G401 (cell line): Measurements from ENCODE around the gene AGAP1. TPM values are rescaled to one million over a fixed set of nuclear protein-coding genes. Genes with fewer than 3 reads are reported as not detected.
"Not testable (repeated sequence)": the region's sequence is repeated elsewhere in the genome, so short reads cannot be mapped to it uniquely, and the experiment has no call there.

ENCODE experiments used
- DNase-seq: peaks from one replicate; pipeline ENCODE4 v3.0.0-alpha.2; 2015; ENCODE audit warnings: low spot score
- in situ Hi-C: cut with HindIII; loops from 2 replicates; pipeline ENCODE4 v1.10.0; 2016; ENCODE audit warnings: low sequenced_read_pairs, mixed read lengths
- total RNA-seq: library from RNA; depleted of rRNA; stranded (reverse); fragments of >200 nt; shearing (Covaris generic); gene quantifications from 2 replicates; pipeline ENCODE4 v1.2.3, GENCODE V29; 2014

AGAP1 gene
- total RNA-seq, 1 experiment from 2014 or later: 14.4 TPM

GRCh38 chr2:235595422-235596010, 101.7 kb downstream of the AGAP1 start:
- in situ Hi-C loops: no loop called here
- peak; percentile 82 for DNase-seq

DNA sequence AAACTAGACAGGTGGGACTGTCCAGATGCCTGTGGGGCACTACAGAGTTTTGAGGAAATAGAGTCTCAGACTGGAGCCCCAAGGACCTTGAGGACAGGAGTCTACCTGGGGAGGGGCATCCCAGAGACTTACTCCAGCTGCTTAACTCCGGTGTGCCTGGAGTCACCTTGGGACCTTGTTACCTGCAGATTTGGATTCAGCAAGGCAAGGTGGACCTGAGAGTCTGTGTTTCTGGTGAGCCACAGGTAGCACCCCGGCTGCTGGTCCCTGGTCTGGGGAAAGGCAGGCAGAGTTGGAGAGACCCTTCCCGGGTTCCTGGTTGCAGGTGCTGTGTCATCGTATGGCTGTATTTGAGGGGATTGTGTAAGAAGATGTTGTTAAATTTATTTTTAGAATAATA, 102.4 kb downstream of the AGAP1 start:
- in situ Hi-C loops: no loop called here
- no peak for DNase-seq

DNA sequence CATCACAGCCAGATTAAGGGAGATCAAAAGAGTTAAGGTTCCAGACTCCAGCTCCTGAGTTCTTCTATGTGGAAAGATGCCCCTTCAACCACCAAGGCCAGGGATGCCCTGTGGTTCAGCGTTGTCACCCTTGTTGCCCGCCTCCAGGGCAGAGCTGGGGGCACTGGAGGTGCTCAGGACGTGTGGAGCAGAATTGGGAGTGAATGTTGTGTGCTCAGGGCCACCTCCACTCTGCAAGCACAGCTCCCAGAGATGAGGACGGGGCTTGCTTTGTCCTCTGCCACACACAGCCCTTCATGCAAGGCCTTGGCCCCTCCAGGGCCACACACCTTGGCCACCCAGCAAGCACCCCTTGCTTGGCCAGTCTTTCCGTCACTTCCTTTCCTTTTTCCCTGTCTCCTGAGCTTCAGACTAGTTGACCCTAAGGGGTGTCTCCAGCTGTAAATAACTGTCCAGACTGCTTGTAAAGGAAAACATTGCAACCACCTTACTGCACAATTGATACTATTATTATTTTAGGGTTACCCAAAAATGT, 103.3 kb downstream of the AGAP1 start:
- in situ Hi-C loops: no loop called here

DNA sequence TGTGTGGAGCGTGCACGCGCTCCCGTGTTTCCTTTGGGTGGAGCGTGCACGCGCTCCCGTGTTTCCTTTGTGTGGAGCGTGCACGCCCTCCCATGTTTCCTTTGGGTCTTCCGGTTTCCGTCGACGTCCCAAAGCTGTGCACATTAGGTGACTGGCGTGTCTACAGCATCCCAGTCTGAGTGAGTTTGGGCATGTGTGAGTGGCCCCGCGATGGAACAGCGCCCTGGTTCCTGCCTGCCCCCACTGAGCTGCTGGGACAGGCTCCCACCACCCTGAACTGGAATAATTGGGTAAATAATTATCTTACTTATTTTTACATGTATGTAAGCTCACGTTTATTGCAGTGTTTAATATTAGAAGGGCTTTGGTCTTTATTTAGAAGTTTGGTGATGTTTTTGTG, 104.2 kb downstream of the AGAP1 start:
- in situ Hi-C loops: no loop called here

More for the DNA sequence above, 103.3 kb downstream of the AGAP1 start:
- DNase-seq: no peak

GRCh38 chr2:235598532-235599531, 105.0 kb downstream of the AGAP1 start:
- in situ Hi-C loops: no loop called here
- no peak for DNase-seq

More for the DNA sequence above, 104.2 kb downstream of the AGAP1 start:
- no peak for DNase-seq

DNA sequence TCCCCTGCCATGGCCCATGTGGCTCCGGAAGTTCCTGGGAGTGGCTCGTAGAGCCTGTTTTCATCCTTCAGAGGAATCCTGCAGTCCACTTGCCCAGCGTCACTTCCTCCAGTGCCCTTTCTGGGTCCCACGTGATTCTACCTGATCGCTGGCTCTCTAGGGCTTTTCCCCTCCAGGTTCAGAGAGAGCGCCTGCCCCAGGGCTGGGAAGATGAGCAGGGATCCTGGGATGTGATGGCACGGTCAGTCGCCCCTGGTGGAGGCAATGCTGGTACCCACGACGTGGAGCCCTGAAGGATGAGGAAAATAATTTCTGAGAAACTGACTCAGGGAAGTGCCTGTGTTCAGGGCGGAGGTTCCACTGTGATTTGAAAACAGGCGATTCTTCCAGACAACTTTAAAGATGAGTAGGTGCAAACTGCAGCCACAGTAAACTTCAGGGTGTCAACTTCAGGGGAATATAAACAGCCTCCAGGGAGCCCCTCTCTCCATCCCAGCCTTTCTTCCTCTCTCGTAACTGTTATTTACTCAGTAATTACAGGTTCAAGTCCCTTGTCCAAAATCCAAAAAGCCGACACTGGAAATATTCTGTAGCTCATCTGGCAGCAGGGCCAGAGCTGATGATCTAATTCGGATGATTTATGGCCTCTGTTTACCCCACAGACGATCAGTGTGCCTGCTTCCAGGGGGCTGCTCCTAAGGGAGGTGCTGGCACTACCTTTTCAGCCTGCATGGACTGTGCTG, 105.9 kb downstream of the AGAP1 start:
- in situ Hi-C loops: no loop called here
- no peak for DNase-seq

GRCh38 chr2:235600406-235600805, 106.6 kb downstream of the AGAP1 start:
- DNase-seq: no peak
- in situ Hi-C loops: no loop called here

GRCh38 chr2:235600926-235601325, 107.1 kb downstream of the AGAP1 start:
- DNase-seq: no peak
- in situ Hi-C loops: no loop called here

DNA sequence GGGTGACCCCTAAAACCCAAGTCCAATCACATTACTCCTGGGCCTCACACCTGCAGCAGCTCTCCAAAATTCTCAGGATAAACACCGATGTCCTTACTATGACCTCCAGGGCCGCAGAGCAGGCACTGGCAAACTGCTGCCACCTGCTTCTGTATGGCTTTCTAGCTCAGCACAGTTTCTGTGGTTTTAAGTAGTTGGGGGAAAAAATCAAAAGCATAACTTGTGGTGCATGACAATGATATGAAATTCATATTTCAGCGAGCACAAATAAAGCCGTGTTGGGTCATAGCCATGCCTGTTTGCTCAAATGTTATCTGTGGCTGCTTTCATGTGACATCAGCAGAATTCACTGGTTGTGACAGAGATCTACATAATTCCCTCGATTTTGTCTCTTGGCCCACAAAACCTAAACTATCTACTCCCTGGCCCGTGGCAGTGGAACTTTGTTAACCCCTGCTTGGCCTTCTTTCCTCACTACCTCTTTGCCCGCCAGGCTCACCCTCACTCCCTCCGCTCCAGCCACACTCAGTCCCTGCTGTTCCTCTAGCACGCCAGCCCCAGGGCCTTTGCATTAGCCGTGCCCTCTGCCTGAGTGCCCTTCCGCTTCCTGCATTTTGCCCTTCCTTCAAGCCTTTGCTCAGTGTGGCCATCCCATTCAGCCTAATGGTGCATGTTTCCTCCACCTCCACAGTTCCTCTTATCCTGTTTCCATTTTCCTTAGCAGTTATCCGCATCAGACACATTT, 108.3 kb downstream of the AGAP1 start:
- DNase-seq: no peak
- in situ Hi-C loops: no loop called here

DNA sequence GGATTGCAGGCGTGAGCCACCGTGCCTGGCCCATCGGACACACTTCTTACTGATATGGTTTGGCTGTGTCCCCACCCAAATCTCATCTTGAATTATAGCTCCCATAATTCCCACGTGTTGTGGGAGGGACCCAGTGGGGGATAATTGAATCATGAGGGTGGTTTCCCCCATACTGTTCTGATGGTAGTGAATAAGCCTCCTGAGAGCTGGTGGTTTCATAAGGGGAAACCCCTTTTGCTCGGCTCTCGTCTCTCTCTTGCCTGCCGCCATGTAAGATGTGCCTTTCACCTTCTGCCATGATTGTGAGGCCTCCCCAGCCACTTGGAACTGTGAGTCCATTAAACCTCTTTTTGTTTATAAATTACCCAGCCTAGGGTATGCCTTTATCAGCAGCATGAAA, 109.1 kb downstream of the AGAP1 start:
- in situ Hi-C loops, DNase-seq: not testable (repeated sequence)

DNA sequence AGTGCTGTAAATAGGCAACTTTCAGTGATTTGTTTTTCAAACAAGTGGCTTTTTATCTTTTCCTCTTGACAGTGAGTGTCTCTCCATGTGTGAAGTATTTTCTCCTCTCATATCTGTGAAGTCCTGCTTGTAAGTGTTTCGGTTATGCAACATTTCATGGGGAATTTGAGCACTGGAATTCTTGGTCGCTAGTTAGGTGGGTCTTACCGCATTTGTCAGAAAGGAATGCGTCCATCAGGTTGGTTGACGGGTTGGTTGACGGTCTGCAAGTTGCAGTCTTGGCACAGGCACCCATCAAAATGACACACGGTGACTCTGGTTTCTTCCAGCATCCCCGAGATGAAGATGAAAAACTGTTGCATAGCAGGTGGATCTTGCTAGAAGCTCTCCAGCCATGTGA, 109.8 kb downstream of the AGAP1 start:
- DNase-seq: no peak
- in situ Hi-C loops: no loop called here

DNA sequence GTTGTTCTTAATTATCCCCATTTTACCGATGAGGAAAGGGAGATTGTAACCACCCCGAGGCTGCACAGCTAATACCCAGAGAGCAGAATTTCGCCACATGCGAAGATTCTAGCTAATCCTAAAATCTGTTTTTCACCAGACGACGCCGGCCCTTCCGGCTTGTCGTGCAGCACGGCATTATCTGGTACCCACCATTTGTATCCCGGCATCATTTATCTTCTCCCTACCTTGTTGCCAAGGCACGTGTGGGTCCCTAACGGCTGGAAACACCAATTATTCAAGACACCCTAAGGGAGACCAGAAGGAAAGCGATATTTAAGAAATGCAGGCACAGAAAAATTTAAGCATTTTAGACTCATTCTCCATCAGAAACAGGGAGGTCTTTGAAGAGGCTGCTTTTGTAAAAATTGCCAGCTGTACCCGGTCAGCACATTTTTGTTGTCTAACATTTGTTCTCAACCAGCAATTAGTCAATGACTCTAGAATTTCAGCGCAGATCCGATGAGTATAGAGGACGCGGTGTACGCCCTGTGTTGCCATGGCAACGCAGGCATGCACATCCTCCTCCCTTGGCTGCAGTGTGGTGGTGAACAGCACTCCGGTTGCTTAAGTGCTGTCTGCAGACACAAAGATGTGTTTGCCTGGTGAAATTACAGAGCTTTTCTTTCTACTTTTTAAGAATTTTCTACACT, 111.6 kb downstream of the AGAP1 start:
- peak; percentile 93 for DNase-seq
- in situ Hi-C loops: no loop called here

- DNase-seq: no peak
- in situ Hi-C loops: no loop called here
Observed at GRCh38 chr2:235606004-235606715, 112.3 kb downstream of the AGAP1 start.

DNA sequence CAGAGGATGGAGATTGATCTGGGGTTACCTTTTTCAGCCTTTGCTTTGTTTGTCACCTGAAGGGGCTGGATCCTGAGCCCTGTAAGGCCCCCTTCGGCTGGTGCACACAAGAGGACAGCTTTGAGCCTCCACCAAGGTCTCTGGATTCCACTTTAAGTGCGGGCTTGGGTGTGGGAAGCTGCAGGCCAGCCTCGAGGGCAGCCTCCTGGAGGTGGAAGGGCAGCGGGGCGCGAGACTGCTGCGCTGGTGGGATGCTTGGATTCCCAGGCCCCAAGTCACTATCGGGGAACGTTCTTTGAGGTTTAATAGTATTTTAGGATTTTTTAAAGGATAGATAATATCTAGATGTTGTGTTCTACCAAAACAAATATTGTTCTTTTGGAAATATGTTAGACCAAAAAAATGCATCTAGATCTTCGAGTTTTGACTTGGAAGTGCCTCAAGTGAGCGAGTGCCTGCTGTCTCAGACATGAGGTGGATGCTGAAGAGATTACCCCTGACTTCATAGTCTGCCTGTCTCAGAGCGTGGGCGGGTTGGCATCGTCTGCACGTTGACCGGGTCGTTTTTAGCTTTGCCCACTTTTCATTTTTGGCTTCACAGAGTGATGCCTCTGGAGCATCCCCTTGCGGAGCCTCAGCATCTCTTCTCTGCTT, 113.8 kb downstream of the AGAP1 start:
- DNase-seq: no peak
- in situ Hi-C loops: no loop called here

DNA sequence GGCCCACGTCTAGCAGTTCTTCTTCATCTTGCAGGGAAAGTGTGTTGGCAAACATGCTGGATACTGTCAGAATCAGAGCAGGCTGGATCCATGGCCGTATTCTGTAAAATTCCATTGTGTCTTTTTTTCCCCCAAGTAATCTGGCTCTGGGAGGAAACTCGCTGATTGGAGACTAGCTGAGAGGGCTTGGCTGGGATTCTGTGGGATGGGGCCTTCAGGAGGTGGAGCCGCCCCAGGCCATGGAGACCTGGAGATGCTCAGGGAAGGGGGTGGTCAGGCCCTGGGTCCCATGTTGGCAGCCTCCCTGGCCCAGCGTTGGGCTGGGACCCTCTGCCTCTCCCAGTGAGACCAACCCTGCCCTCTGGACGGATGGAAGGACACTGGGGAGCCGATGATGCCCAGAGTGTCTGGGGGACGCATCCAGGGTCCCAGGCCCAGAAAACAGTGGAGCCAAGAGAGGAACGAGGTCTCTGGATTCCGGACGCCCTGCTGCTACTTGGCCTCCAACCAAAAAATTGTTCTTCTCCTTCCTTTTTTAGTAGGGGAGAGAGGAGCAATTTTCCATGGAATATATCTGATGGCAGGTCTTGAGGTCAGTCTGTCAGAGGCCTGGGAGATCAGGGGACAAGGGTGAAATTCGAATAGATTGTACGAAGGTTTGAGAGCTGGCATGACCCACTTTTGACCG, 114.5 kb downstream of the AGAP1 start:
- in situ Hi-C loops: no loop called here
- DNase-seq: peak; percentile 80

GRCh38 chr2:235609321-235609720, 115.5 kb downstream of the AGAP1 start:
- in situ Hi-C loops: no loop called here
- DNase-seq: no peak

GRCh38 chr2:235609746-235610145, 115.9 kb downstream of the AGAP1 start:
- DNase-seq: no peak
- in situ Hi-C loops: no loop called here
